T1000 (cell line): ENCODE data around the gene NR2F1-AS1.

Experiments
- DNase-seq: peaks from one replicate; lab custom pipeline; 2025; ENCODE audit warnings: mixed read lengths; lab: John Stamatoyannopoulos, UW

The NR2F1-AS1 gene

GRCh38 chr5:93603078-93603792 lies 22.2 kb upstream of the NR2F1-AS1 start:
- no peak for DNase-seq

- DNase-seq, result no peak
These were observed 21.4 kb upstream of the NR2F1-AS1 start for GRCh38 chr5:93602241-93603077.

GRCh38 chr5:93601802-93602155 lies 20.8 kb upstream of the NR2F1-AS1 start:
- no peak for DNase-seq

- no peak for DNase-seq
These were observed 20.2 kb upstream of the NR2F1-AS1 start for GRCh38 chr5:93601071-93601801.

- DNase-seq, result no peak
These were observed 19.5 kb upstream of the NR2F1-AS1 start for GRCh38 chr5:93600409-93601070.

- DNase-seq, result no peak
These were observed 18.5 kb upstream of the NR2F1-AS1 start for GRCh38 chr5:93599399-93600120.

- DNase-seq, result no peak
These were observed 18.0 kb upstream of the NR2F1-AS1 start for GRCh38 chr5:93599001-93599379.

- no peak for DNase-seq
These were observed 17.3 kb upstream of the NR2F1-AS1 start for GRCh38 chr5:93598091-93599000.

- DNase-seq, result no peak
These were observed 15.9 kb upstream of the NR2F1-AS1 start for GRCh38 chr5:93596676-93597490.

GRCh38 chr5:93596310-93596675 lies 15.3 kb upstream of the NR2F1-AS1 start:
- no peak for DNase-seq

GRCh38 chr5:93595420-93596147 lies 14.6 kb upstream of the NR2F1-AS1 start:
- no peak for DNase-seq

GRCh38 chr5:93594591-93595419 lies 13.8 kb upstream of the NR2F1-AS1 start:
- no peak for DNase-seq

- no peak for DNase-seq
These were observed 12.6 kb upstream of the NR2F1-AS1 start for GRCh38 chr5:93593476-93594131.

- no peak for DNase-seq
These were observed 11.9 kb upstream of the NR2F1-AS1 start for GRCh38 chr5:93592883-93593282.

GRCh38 chr5:93591323-93591945 lies 10.4 kb upstream of the NR2F1-AS1 start:
- no peak for DNase-seq

- no peak for DNase-seq
These were observed 9.5 kb upstream of the NR2F1-AS1 start for GRCh38 chr5:93590493-93590892.

- no peak for DNase-seq
These were observed 8.8 kb upstream of the NR2F1-AS1 start for GRCh38 chr5:93589829-93590215.
